ENCODE results near the gene DOP1A.

GRCh38 chr6:83031689-83032088 lies 35.8 kb upstream of the DOP1A start:
- TF ChIP-seq CTCF (conservative IDR thresholded peaks at IDR 0.05) (no peak), ZFX (IDR thresholded peaks at IDR 0.05) (no peak)
